ENCODE data around the gene PPP2CA. TPM values are rescaled to one million over a fixed set of nuclear protein-coding genes. Genes with fewer than 3 reads are reported as not detected.

Gene PPP2CA
- total and polyA plus RNA-seq, 9 of the 15 experiments (the other 6 are each of a cell fraction or from before 2014, with no cell fraction given): 23.0 to 257 (median 109) TPM

DNA sequence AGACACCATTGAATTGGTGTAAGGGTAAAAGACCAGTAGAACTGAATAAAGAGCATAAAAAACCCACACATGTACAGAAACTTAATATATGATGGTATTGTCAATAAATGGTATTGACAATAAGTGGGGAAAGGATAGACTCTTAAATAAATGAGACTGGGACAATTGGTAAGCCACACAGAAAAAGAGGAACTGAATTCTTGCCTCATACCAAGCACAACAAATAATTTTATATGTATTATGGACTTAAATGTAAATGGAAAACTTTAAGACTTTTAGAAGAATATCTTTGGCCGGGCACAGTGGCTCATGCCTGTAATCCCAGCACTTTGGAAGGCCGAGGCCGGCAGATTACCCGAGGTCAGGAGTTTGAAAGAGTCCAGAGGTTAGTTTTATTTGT is 37.9 kb upstream of the PPP2CA start:
- no peaks in the 10 kb centered on the region; the same call in 1 of the 2 replicates for H3K9me3 ChIP-seq (replicated peaks; ENCODE audit: control insufficient read depth, insufficient read depth, low read depth, low read length)
- no peaks in the 10 kb centered on the region for H3K79me2 ChIP-seq (ENCODE audit: control insufficient read depth, insufficient read depth, low read length)
- DNase-seq (ENCODE audit: extremely low read depth in 1 of 4, low spot score in 3 of 4): no peak
- H2AFZ ChIP-seq (ENCODE audit: low read depth, low read length): no peak overlapping the region
- no peak overlapping the region for H3K27ac ChIP-seq (ENCODE audit: extremely low read depth, low read depth, low read length)
- no peak for ATAC-seq
- in situ Hi-C loops (cut with MboI): no loop called here
- no peaks in the 10 kb centered on the region for H4K20me1 ChIP-seq (replicated peaks; ENCODE audit: control insufficient read depth, insufficient read depth, low read length)
- no TSS peak for BruUV-seq (replicated peaks)
- no peaks in the 10 kb centered on the region; a peak in 2 of 5 replicates for H3K4me1 ChIP-seq (replicated peaks in 1 of 2; ENCODE audit: control insufficient read depth in 2 of 2, insufficient read depth in 2 of 2, low read length in 2 of 2)
- ChIA-PET CTCF (ENCODE audit: low intra/inter-chr PET ratio) (no interaction called here), POLR2A (interaction anchor here (0.7 kb wide), 1 partner anchor 19 kb away, joined by 3 read pairs; no protein-coding TSS in a partner anchor)
- no peak overlapping the region for H3K9ac ChIP-seq (ENCODE audit: insufficient read depth in 1 of 2, low read depth in 2 of 2, low read length in 2 of 2)
- TF ChIP-seq, protein P1, sequence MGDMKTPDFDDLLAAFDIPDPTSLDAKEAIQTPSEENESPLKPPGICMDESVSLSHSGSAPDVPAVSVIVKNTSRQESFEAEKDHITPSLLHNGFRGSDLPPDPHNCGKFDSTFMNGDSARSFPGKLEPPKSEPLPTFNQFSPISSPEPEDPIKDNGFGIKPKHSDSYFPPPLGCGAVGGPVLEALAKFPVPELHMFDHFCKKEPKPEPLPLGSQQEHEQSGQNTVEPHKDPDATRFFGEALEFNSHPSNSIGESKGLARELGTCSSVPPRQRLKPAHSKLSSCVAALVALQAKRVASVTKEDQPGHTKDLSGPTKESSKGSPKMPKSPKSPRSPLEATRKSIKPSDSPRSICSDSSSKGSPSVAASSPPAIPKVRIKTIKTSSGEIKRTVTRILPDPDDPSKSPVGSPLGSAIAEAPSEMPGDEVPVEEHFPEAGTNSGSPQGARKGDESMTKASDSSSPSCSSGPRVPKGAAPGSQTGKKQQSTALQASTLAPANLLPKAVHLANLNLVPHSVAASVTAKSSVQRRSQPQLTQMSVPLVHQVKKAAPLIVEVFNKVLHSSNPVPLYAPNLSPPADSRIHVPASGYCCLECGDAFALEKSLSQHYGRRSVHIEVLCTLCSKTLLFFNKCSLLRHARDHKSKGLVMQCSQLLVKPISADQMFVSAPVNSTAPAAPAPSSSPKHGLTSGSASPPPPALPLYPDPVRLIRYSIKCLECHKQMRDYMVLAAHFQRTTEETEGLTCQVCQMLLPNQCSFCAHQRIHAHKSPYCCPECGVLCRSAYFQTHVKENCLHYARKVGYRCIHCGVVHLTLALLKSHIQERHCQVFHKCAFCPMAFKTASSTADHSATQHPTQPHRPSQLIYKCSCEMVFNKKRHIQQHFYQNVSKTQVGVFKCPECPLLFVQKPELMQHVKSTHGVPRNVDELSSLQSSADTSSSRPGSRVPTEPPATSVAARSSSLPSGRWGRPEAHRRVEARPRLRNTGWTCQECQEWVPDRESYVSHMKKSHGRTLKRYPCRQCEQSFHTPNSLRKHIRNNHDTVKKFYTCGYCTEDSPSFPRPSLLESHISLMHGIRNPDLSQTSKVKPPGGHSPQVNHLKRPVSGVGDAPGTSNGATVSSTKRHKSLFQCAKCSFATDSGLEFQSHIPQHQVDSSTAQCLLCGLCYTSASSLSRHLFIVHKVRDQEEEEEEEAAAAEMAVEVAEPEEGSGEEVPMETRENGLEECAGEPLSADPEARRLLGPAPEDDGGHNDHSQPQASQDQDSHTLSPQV (IDR thresholded peaks at IDR 0.05): no peak
- TF ChIP-seq CREB1 (IDR thresholded peaks at IDR 0.05) (no peak), CREB1 (CRISPR knock-in tag; IDR thresholded peaks at IDR 0.05) (no peak), SPI1 (IDR thresholded peaks at IDR 0.05; ENCODE audit: borderline replicate concordance, low read depth, low read length) (peak; percentile 74)
- TF ChIP-seq, protein P2, sequence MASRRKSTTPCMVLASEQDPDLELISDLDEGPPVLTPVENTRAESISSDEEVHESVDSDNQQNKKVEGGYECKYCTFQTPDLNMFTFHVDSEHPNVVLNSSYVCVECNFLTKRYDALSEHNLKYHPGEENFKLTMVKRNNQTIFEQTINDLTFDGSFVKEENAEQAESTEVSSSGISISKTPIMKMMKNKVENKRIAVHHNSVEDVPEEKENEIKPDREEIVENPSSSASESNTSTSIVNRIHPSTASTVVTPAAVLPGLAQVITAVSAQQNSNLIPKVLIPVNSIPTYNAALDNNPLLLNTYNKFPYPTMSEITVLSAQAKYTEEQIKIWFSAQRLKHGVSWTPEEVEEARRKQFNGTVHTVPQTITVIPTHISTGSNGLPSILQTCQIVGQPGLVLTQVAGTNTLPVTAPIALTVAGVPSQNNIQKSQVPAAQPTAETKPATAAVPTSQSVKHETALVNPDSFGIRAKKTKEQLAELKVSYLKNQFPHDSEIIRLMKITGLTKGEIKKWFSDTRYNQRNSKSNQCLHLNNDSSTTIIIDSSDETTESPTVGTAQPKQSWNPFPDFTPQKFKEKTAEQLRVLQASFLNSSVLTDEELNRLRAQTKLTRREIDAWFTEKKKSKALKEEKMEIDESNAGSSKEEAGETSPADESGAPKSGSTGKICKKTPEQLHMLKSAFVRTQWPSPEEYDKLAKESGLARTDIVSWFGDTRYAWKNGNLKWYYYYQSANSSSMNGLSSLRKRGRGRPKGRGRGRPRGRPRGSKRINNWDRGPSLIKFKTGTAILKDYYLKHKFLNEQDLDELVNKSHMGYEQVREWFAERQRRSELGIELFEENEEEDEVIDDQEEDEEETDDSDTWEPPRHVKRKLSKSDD (conservative IDR thresholded peaks at IDR 0.05; ENCODE audit: low read length): no peak
- no peak for FAIRE-seq
- H3K4me3 ChIP-seq: no peak overlapping the region
- no peaks in the 10 kb centered on the region for H3K9me1 ChIP-seq (ENCODE audit: control insufficient read depth, insufficient read depth, low read length)
- intact Hi-C loops (cut with micrococcal nuclease): no loop called here
- H3K27me3 ChIP-seq (ENCODE audit: control insufficient read depth in 2 of 2, insufficient read depth in 2 of 2, low read length in 2 of 2): no peaks in the 10 kb centered on the region
- no peak overlapping the region for H3K4me2 ChIP-seq (ENCODE audit: insufficient read depth, low read length)
- H3K36me3 ChIP-seq (ENCODE audit: control insufficient read depth, insufficient read depth, low read length): no peaks in the 10 kb centered on the region
- WGBS (ENCODE audit: insufficient coverage, low coverage, missing lambda C conversion rate): 23% methylated on average over 4 of the region's 4 CpGs

Data from K562 (cell line).